ENCODE measurements around the gene PPP1R8. TPM values are rescaled to one million over a fixed set of nuclear protein-coding genes. Genes with fewer than 3 reads are reported as not detected.

The PPP1R8 gene
- total RNA-seq, 1 experiment from 2014 or later = 52.1 TPM

GRCh38 chr1:27872059-27872801, 41.6 kb downstream of the PPP1R8 start, which contains the start of gene THEMIS2:
TSS of gene THEMIS2 (plus strand) at chr1:27872544. CDS start at chr1:27872572, 28 bp downstream.
- DNase-seq (ENCODE audit: low read depth) = peak; percentile 56

GRCh38 chr1:27872802-27873551, 42.4 kb downstream of the PPP1R8 start:
- DNase-seq (ENCODE audit: low read depth) = peak; percentile 23

GRCh38 chr1:27873671-27874384, 43.2 kb downstream of the PPP1R8 start:
- no peak for DNase-seq (ENCODE audit: low read depth)

- no peak for DNase-seq (ENCODE audit: low read depth)
Observed at GRCh38 chr1:27876341-27877114, 45.9 kb downstream of the PPP1R8 start.

GRCh38 chr1:27877115-27877416, 46.5 kb downstream of the PPP1R8 start:
- no peak for DNase-seq (ENCODE audit: low read depth)

GRCh38 chr1:27878039-27878438, 47.5 kb downstream of the PPP1R8 start:
- no peak for DNase-seq (ENCODE audit: low read depth)

GRCh38 chr1:27878787-27879335, 48.3 kb downstream of the PPP1R8 start:
- DNase-seq (ENCODE audit: low read depth) = no peak

GRCh38 chr1:27879374-27880082, 48.9 kb downstream of the PPP1R8 start:
- no peak for DNase-seq (ENCODE audit: low read depth)

- no peak for DNase-seq (ENCODE audit: low read depth)
Observed at GRCh38 chr1:27882543-27882903, 51.9 kb downstream of the PPP1R8 start.

- DNase-seq (ENCODE audit: low read depth) = no peak
Observed at GRCh38 chr1:27883536-27883935, 53.0 kb downstream of the PPP1R8 start.

- no peak for DNase-seq (ENCODE audit: low read depth)
Observed at GRCh38 chr1:27884006-27884954, 53.7 kb downstream of the PPP1R8 start.

- DNase-seq (ENCODE audit: low read depth) = no peak
Observed at GRCh38 chr1:27885114-27885528, 54.5 kb downstream of the PPP1R8 start.

- DNase-seq (ENCODE audit: low read depth) = no peak
Observed at GRCh38 chr1:27885621-27886352, 55.2 kb downstream of the PPP1R8 start.

- DNase-seq (ENCODE audit: low read depth) = no peak
Observed at GRCh38 chr1:27886353-27886679, 55.7 kb downstream of the PPP1R8 start.

- no peak for DNase-seq (ENCODE audit: low read depth)
Observed at GRCh38 chr1:27886744-27887143, 56.2 kb downstream of the PPP1R8 start.

GRCh38 chr1:27887215-27888021, 56.8 kb downstream of the PPP1R8 start:
- DNase-seq (ENCODE audit: low read depth) = no peak

- no peak for DNase-seq (ENCODE audit: low read depth)
Observed at GRCh38 chr1:27889506-27889905, 58.9 kb downstream of the PPP1R8 start.

- DNase-seq (ENCODE audit: low read depth) = no peak
Observed at GRCh38 chr1:27891196-27891889, 60.8 kb downstream of the PPP1R8 start.
